Astrocyte (in vitro differentiated cells and primary cell): ENCODE measurements around the gene ZSCAN1. TPM values are rescaled to one million over a fixed set of nuclear protein-coding genes. Genes with fewer than 3 reads are reported as not detected.

Experiments used
- DNase-seq: peaks from one replicate; pipeline ENCODE4 v3.0.0-alpha.2; 2010; ENCODE audit warnings: low read depth
- FAIRE-seq: peaks from 2 replicates; lab custom pipeline; 2011; peaks lifted over from hg19 to GRCh38; lab: Jason Lieb, UNC
- H2AFZ ChIP-seq: 2 replicates; pipeline ENCODE4 v1.6.0; 2012; ENCODE audit warnings: low read depth, low read length, inconsistent platforms
- H3K27ac ChIP-seq: 2 replicates; pipeline ENCODE4 v1.5.1; 2011; ENCODE audit warnings: low read depth, low read length, inconsistent platforms
- H3K27me3 ChIP-seq: 2 replicates; pipeline ENCODE4 v1.6.0; 2011; ENCODE audit warnings: low read length, inconsistent platforms; ENCODE audit not compliant: insufficient read depth
- H3K36me3 ChIP-seq: 2 replicates; pipeline ENCODE4 v1.5.1; 2011; ENCODE audit warnings: low read length, inconsistent platforms; ENCODE audit not compliant: insufficient read depth
- H3K4me1 ChIP-seq: 2 replicates; pipeline ENCODE4 v1.5.1; 2011; ENCODE audit warnings: low read length, inconsistent platforms; ENCODE audit not compliant: insufficient read depth
- H3K4me2 ChIP-seq: 2 replicates; pipeline ENCODE4 v1.6.0; 2012; ENCODE audit warnings: low read length, inconsistent platforms
- H3K4me3 ChIP-seq: 2 replicates; pipeline ENCODE4 v1.5.1; 2011; ENCODE audit warnings: low read depth, mild to moderate bottlenecking, low read length, inconsistent platforms; ENCODE audit not compliant: insufficient read depth
- H3K79me2 ChIP-seq: 2 replicates; pipeline ENCODE4 v1.6.0; 2012; ENCODE audit warnings: mild to moderate bottlenecking, low read length, inconsistent platforms; ENCODE audit not compliant: insufficient read depth
- H3K9ac ChIP-seq: 2 replicates; pipeline ENCODE4 v1.6.0; 2012; ENCODE audit warnings: mild to moderate bottlenecking, low read length, inconsistent platforms
- H3K9me3 ChIP-seq: 2 replicates; pipeline ENCODE4 v1.5.1; 2012; ENCODE audit warnings: low read depth, mild to moderate bottlenecking, low read length, inconsistent platforms; ENCODE audit not compliant: insufficient read depth
- H4K20me1 ChIP-seq: 2 replicates; pipeline ENCODE4 v1.6.0; 2012; ENCODE audit warnings: low read length, inconsistent platforms; ENCODE audit not compliant: insufficient read depth
- H3K27ac Mint-ChIP-seq: one replicate; pipeline ENCODE4 v1.8.0; 2021; ENCODE audit warnings: mild to moderate bottlenecking, mixed read lengths; ENCODE audit not compliant: unreplicated experiment
- H3K27me3 Mint-ChIP-seq: one replicate; pipeline ENCODE4 v1.8.0; 2021; ENCODE audit warnings: low read depth, mixed read lengths; ENCODE audit not compliant: unreplicated experiment
- H3K36me3 Mint-ChIP-seq: one replicate; pipeline ENCODE4 v1.8.0; 2021; ENCODE audit warnings: low read depth, mixed read lengths; ENCODE audit not compliant: unreplicated experiment
- H3K4me1 Mint-ChIP-seq: one replicate; pipeline ENCODE4 v1.8.0; 2021; ENCODE audit warnings: low read depth, mixed read lengths; ENCODE audit not compliant: unreplicated experiment
- H3K4me3 Mint-ChIP-seq: one replicate; pipeline ENCODE4 v1.8.0; 2021; ENCODE audit warnings: mild to moderate bottlenecking, moderate library complexity, mixed read lengths; ENCODE audit not compliant: unreplicated experiment
- H3K9me3 Mint-ChIP-seq: one replicate; pipeline ENCODE4 v1.8.0; 2021; ENCODE audit warnings: mild to moderate bottlenecking, mixed read lengths; ENCODE audit not compliant: unreplicated experiment
- CTCF ChIP-seq: IDR thresholded peaks from 2 replicates; pipeline ENCODE4 v1.5.1; 2011; ENCODE audit warnings: low read depth, mild to moderate bottlenecking, inconsistent platforms, low read length, moderate library complexity; ENCODE audit not compliant: insufficient read depth
- EZH2 ChIP-seq: IDR thresholded peaks from 2 replicates; pipeline ENCODE4 v1.6.1; 2012; ENCODE audit warnings: mild to moderate bottlenecking, low read length, inconsistent platforms; ENCODE audit not compliant: insufficient read depth
- total RNA-seq: library from RNA; stranded (reverse); gene quantifications from 2 replicates; pipeline ENCODE4 v1.2.1, GENCODE V29; 2021

ZSCAN1 gene
- total RNA-seq, 1 donor from 2014 or later = not detected

- Histone ChIP-seq H3K79me2 (no peaks in the 10 kb centered on the region), H3K27me3 (no peaks in the 10 kb centered on the region), H3K36me3 (no peaks in the 10 kb centered on the region), H3K9ac (no peak overlapping the region), H2AFZ (no peak overlapping the region), H3K9me3 (peaks cover 10% of the 10 kb centered on the region), H4K20me1 (no peaks in the 10 kb centered on the region), H3K4me2 (no peak overlapping the region), H3K4me3 (no peak overlapping the region), H3K27ac (no peak overlapping the region), H3K4me1 (no peaks in the 10 kb centered on the region)
- Mint-ChIP-seq H3K27me3 (no peaks in the 10 kb centered on the region), H3K4me1 (no peaks in the 10 kb centered on the region), H3K27ac (no peak overlapping the region), H3K36me3 (no peaks in the 10 kb centered on the region), H3K9me3 (peaks cover 27% of the 10 kb centered on the region), H3K4me3 (no peak overlapping the region)
- TF ChIP-seq CTCF = no peak
- TF ChIP-seq EZH2 = no peak
- FAIRE-seq (no peak), DNase-seq (no peak)
Measured at GRCh38 chr19:58035863-58036262, 2.0 kb downstream of the ZSCAN1 start.

GRCh38 chr19:58037927-58038687, 4.3 kb downstream of the ZSCAN1 start:
- TF ChIP-seq CTCF = no peak
- TF ChIP-seq EZH2 = no peak
- Histone ChIP-seq H4K20me1 (no peaks in the 10 kb centered on the region), H2AFZ (no peak overlapping the region), H3K79me2 (no peaks in the 10 kb centered on the region), H3K4me3 (no peak overlapping the region), H3K27ac (no peak overlapping the region), H3K4me2 (no peak overlapping the region), H3K9ac (no peak overlapping the region), H3K9me3 (peaks cover 5% of the 10 kb centered on the region), H3K4me1 (no peaks in the 10 kb centered on the region), H3K27me3 (no peaks in the 10 kb centered on the region), H3K36me3 (no peaks in the 10 kb centered on the region)
- Mint-ChIP-seq H3K4me1 (no peaks in the 10 kb centered on the region), H3K9me3 (peaks cover 31% of the 10 kb centered on the region), H3K4me3 (no peak overlapping the region), H3K27me3 (no peaks in the 10 kb centered on the region), H3K36me3 (no peaks in the 10 kb centered on the region), H3K27ac (no peak overlapping the region)
- DNase-seq = no peak
- FAIRE-seq = no peak

GRCh38 chr19:58038688-58039204, 4.9 kb downstream of the ZSCAN1 start:
- Histone ChIP-seq H3K27me3 (no peaks in the 10 kb centered on the region), H3K4me3 (no peak overlapping the region), H3K27ac (no peak overlapping the region), H3K4me2 (no peak overlapping the region), H3K4me1 (no peaks in the 10 kb centered on the region), H3K9me3 (peaks cover 8% of the 10 kb centered on the region), H4K20me1 (no peaks in the 10 kb centered on the region), H2AFZ (no peak overlapping the region), H3K79me2 (no peaks in the 10 kb centered on the region), H3K36me3 (no peaks in the 10 kb centered on the region), H3K9ac (no peak overlapping the region)
- Mint-ChIP-seq H3K4me3 (no peak overlapping the region), H3K27me3 (no peaks in the 10 kb centered on the region), H3K27ac (no peak overlapping the region), H3K4me1 (no peaks in the 10 kb centered on the region), H3K9me3 (peaks cover 31% of the 10 kb centered on the region), H3K36me3 (no peaks in the 10 kb centered on the region)
- FAIRE-seq = no peak
- no peak for DNase-seq
- TF ChIP-seq EZH2 (no peak), CTCF (no peak)
